Occipital lobe (tissue), 2 donors: ENCODE results near the gene ZNF511. TPM values are rescaled to one million over a fixed set of nuclear protein-coding genes. Genes with fewer than 3 reads are reported as not detected.
"Not testable (repeated sequence)": the region's sequence is repeated elsewhere in the genome, so short reads cannot be mapped to it uniquely, and the experiment has no call there.

ENCODE experiments used
- DNase-seq: peaks from one replicate; lab custom pipeline; 2025; lab: John Stamatoyannopoulos, UW
- total RNA-seq: library from RNA; depleted of rRNA; stranded (reverse); fragments of >200 nt; gene quantifications from one replicate; pipeline ENCODE4 v1.2.3, GENCODE V29; 2014

ZNF511 gene
- total RNA-seq, result 7.5 TPM

DNA sequence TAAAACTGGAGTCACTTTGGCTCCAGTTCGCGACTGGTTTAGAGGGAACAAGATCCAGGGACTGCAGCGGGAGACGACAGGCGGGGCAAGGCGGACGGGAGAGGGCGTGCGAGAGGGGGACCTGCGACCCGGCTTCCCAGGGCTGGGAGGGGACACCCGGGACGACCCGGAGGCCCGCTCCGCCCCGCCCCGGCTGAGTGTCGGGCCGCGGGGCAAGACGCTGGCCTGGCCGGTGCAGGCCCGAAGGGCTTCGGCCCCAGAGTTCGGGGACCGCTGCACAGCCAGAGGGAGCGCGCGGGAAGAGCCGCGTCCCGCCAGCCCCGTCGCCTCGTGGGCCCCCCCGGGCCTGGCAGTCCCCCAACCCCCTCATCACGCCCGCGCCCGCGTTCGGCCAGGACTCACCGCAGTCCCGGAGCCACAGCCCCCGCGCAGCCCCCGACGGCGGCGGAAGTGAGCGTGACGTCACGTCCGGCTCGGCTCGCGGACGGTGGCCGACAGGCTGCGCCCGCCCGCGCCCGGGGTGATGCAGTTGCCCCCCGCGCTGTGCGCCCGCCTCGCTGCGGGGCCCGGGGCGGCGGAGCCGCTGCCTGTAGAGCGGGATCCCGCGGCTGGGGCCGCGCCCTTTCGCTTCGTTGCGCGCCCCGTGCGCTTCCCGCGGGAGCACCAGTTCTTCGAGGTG, at the start of gene ZNF511, which contains the start of gene TUBGCP2:
Gene ZNF511, plus strand, starts transcription at position 494 of the 679 bp plus-strand sequence. Its CDS starts 30 bp downstream, at position 524.
Gene TUBGCP2, minus strand, starts transcription at position 452 of the 679 bp plus-strand sequence. CDS start 5,931 bp downstream, outside the sequence.
- peak; percentile 88 for DNase-seq

- no peak for DNase-seq
Measured at GRCh38 chr10:133259602-133259989, 49.1 kb upstream of the ZNF511 start.

DNA sequence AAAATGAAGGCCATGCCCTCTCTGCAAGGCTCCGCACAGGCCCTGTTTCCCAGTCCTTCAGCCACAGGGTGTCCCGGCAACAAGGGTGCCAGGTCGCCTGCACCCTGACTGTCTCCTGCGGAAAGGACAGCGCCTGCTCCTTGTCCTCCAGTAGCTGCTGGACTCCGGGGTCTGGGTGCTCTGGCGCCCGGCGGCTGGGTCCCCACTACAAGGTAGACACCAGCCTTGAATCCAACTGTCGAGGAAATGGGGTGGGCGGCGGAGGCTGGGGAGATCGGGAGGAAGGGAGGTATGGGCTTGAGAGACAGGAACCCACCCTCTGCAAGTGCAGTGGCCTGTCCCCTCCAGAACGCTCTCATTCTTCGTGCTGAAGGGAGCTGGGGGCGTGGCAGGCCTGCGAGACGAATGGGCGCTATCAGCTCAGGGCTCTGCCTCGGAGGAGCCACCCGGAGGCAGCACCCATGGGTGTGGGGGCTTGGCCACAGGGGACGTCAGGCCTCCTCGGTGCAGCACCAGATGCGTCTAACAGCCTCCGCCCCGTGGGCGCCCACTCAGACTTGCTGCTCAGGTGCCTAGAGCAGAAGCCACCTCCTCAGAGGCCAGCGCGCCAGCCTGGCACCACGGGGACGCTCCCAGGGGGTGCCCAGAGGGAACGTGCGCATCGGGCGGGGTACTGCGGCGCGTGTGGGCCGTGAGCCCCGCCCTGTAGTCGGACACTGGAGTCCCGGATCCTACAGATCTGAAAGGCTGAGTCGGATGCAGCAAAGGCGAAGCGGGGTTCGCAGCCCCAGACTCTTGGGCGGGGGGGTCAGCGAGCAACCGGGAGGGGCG, 47.6 kb upstream of the ZNF511 start:
- peak; percentile 24 for DNase-seq

DNA sequence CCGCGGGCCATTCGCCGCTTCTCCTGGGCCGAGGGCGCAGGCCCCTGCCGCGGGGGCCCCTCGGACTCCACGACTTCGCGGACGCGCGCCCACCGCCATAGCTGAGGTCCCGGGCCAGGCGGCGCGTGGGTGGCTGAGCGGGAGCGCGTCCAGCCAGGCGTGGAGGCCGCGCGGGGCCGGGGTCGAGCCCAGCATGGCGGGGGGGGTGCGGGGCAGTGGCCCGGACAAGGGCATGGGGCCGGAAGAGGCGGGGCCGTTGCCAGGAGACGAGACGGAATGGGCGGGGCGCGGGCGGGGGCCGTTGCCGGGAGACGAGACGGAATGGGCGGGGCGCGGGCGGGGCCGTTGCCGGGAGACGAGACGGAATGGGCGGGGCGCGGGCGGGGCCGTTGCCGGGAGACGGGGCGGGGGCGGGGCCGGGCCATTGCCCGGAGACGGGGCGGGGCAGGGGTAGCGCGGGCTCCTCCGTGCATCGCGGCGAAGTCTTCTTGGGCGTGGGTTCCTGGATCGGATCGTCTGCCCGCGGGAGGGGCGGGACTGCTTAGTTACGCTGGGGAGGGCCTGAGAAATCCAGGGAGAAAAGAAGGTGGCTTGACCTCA, 46.9 kb upstream of the ZNF511 start:
- DNase-seq, result peak; percentile 67

DNA sequence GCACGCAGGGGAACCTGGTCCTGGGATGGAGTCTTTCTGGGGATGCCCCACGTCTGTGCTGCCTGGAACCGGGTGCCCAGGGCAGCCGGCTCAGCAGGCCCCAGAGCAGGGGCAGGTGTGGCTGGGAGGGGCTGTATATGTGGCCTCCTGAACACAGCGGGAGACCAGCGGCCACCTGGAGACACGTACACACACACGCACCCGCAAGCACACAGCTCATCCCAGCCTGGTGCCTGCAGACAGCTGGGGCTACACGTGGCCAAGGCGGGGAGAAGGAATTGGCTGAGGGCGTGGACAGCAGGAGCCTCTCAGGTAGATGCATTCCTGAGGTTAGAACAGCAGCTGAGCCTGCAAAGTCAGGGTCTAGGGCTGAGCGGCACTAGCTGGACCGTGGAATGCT, 46.0 kb upstream of the ZNF511 start:
- DNase-seq, result no peak

DNA sequence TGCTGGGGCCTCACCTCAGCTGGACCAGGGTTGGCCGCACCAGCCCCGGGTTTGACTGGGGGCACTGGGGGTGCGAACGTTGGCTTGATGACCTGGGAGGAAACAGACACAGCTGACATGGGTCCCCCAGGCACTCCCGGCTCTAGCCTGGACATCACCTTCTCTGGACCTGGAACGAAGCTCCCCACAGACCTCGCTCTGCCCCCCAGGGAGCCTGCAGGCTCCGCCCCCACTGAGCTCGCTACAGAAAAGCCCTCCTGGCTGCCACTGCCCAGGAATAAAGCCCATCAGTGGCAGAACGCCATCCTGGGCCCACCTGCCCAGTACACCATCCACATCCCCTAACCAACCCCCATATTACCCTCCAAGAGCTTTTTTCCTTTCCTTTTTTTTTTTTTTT, 45.0 kb upstream of the ZNF511 start:
- no peak for DNase-seq

- DNase-seq, result no peak
Measured at GRCh38 chr10:133264461-133264860, 44.3 kb upstream of the ZNF511 start.

DNA sequence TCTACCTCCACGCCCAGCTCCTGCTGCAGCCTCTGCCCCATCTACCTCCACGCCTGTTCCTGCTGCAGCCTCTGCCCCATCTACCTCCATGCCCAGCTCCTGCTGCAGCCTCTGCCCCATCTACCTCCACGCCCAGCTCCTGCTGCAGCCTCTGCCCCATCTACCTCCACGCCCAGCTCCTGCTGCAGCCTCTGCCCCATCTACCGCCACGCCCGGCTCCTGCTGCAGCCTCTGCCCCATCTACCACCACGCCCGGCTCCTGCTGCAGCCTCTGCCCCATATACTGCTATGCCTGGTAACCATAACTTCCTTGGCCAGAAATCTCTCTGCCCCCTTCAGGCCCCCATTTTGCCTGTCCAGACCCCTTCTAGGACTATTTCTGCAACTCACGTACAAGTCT, 43.7 kb upstream of the ZNF511 start:
- not testable (repeated sequence) for DNase-seq

GRCh38 chr10:133266056-133266795, 42.5 kb upstream of the ZNF511 start:
- no peak for DNase-seq

GRCh38 chr10:133267293-133267692, 41.4 kb upstream of the ZNF511 start:
- DNase-seq, result no peak

DNA sequence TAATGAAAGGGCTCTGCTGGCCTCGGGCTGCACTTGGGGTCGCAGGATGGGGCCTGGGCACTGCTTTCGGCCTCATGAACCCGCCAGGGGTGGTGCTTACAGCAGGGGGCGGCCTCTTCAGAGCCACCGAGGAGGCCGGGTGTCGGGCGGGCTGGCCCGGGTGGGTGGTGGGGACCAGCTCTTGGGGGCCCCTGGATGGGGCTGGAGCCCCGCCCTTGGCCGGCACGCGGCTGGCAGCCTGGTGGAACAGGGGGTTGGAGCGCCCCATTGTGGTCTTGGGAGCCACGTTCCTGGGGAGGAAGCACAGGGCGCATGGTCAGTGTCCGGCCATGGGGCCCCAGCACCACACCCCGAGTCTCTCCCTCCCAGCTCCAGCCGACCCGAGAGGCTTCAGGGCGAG, 40.9 kb upstream of the ZNF511 start:
- no peak for DNase-seq

DNA sequence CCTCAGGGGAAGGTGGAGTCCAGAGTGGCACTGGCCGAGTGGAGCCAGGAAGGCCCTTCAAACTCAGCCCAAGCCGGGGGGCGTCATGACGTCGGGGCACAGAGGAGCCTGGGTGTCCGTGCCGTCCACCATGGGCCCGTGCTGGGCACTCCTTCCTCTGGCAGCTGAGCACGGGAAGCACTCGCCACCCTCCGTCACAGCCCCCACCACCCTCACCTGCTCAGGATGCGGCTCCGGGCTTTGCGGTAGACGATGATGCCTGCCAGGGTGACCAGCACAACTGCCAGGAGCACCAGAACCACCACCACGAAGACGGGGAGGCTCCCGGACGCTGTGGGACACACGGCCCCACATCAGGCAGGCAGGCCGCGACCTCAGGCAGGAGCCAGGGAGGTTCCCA, 40.2 kb upstream of the ZNF511 start:
- no peak for DNase-seq

DNA sequence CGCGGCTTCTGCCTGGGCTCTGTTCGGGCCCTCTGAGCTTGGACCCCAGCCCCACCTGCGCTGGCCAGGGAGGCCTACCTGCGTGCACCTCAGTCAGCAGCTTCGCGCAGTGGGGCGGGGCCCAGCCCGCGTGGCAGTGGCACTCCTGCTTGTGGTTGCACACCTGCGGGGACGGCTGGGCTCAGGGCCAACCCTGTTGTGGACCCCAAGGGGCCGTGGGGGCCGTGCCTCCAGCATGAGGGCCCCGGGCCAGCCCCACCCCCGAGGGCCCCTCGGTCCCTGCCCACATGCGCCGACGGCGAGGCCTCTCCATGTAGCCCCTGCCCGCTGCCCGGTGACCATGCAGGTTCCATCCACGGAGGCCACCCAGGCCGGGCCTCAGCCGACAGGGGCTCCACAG, 39.3 kb upstream of the ZNF511 start:
- DNase-seq, result no peak

GRCh38 chr10:133270204-133270603, 38.5 kb upstream of the ZNF511 start:
- no peak for DNase-seq

GRCh38 chr10:133270773-133271297, 37.9 kb upstream of the ZNF511 start:
- DNase-seq, result no peak

- no peak for DNase-seq
Measured at GRCh38 chr10:133271521-133272300, 37.0 kb upstream of the ZNF511 start.

DNA sequence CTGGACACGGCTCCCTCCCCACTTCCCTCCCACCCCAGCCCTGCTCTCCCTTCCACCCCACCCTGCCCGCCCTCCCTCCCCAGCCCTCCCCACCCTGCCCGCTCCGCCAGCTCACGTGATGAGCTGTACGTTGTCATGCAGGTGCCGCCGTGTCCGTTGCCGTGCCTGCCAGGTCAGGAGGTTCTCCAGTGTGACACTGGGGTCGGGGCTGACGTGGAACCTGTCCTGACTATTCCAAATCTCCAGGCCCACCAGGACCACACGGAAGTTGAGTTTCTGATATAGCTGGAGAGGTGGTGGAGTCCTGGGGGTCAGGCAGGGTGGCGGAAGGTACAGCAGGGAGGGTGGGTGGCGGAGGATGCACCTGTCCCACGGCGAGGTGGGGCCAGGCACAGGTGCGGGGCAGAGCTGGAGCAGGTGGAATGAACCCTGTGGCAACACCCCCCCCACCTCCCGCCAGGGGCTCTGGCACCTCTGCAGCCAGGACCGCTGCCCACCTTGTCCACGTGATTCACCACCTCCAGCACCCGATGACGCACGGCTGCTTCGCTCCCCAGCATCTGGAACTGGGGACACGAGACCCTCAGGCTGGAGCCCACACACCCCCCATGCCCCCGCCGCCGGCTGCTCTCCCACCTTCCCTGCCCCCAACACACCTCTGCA, 36.3 kb upstream of the ZNF511 start:
- no peak for DNase-seq

- no peak for DNase-seq
Measured at GRCh38 chr10:133272964-133273420, 35.7 kb upstream of the ZNF511 start.

- DNase-seq, result no peak
Measured at GRCh38 chr10:133273534-133274143, 35.1 kb upstream of the ZNF511 start.
